ENCODE results near the gene F12.
"Not testable (repeated sequence)": the region's sequence is repeated elsewhere in the genome, so short reads cannot be mapped to it uniquely, and the experiment has no call there.

The F12 gene

DNA sequence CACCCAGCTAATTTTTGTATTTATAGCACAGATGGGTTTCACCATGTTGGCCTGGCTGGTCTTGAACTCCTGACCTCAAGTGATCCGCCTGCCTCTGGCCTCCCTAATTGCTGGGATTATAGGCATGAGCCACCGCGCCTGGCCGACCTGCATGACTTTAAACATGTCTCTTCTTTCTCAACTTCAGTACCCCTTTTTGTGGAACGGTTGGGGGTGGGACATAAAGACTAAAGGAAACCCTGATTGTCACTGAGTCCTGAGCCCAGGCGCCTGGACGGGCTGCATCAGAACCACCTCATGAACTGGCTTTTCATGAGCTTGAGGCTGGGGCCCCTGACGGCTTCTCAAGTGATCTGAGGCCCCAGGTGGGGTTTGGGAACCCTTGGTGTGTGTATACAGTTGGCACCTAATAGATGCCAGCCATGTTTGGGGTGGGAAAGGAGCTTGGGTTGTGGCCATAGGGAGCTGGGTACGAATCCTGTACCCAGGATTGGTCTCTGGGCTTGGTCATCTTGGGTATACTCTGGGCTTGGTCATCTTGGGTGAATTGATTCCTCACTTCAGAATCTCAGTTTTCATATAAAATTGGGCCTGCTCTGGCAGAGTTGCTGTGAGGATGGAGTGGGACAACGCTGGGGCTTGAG is 19.3 kb upstream of the F12 start:
- Histone ChIP-seq H3K36me3 (ENCODE audit: control insufficient read depth, low read depth, low read length) (peaks cover 13% of the 10 kb centered on the region), H3K27me3 (ENCODE audit: control insufficient read depth, insufficient read depth, low read length) (no peaks in the 10 kb centered on the region), H3K9ac (ENCODE audit: low read length) (no peak overlapping the region), H3K9me3 (ENCODE audit: control insufficient read depth, low read depth, low read length) (no peaks in the 10 kb centered on the region), H3K4me1 (ENCODE audit: control insufficient read depth, low read depth, low read length) (peaks cover 12% of the 10 kb centered on the region), H3K4me3 (ENCODE audit: low read length) (no peak overlapping the region), H3K27ac (ENCODE audit: low read length) (no peak overlapping the region)

DNA sequence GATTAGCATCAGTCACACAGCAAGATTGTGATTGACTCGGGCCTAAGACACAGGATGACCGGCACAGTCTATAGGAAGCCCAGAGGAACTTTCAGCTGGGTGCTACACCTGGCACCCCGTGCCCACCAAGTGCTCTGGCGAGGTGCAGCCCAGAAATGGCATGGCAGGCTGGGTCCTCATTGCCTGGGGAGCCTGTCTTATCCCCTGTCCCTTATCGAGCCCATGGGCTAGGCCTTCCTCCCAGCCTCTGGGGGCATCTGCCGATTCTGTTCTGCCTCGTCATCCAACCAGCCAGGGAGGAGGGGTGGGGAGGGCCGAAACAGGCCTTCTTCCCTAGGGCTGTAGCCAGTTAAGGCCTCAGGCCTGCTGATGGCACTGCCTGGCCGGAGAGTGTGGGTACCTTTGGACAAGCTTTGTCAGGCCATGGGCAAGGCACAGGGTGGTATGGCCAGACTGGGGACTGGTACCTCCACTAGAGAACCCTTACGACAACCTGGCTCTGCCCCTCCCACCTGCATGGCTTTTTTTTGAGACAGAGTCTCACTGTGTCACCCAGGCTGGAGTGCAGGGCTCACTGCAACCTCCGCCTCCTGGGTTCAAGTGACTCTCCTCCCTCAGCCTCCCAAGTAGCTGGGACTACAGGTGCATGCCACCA is 18.7 kb upstream of the F12 start:
- H3K9me3 ChIP-seq (ENCODE audit: control insufficient read depth, low read depth, low read length) = no peaks in the 10 kb centered on the region
- peak overlapping the region; percentile 73 for H3K4me3 ChIP-seq (ENCODE audit: low read length)
- H3K9ac ChIP-seq (ENCODE audit: low read length) = no peak overlapping the region
- H3K27ac ChIP-seq (ENCODE audit: low read length) = no peak overlapping the region
- no peaks in the 10 kb centered on the region for H3K27me3 ChIP-seq (ENCODE audit: control insufficient read depth, insufficient read depth, low read length)
- H3K4me1 ChIP-seq (ENCODE audit: control insufficient read depth, low read depth, low read length) = peaks cover 12% of the 10 kb centered on the region
- peaks cover 8% of the 10 kb centered on the region for H3K36me3 ChIP-seq (ENCODE audit: control insufficient read depth, low read depth, low read length)

DNA sequence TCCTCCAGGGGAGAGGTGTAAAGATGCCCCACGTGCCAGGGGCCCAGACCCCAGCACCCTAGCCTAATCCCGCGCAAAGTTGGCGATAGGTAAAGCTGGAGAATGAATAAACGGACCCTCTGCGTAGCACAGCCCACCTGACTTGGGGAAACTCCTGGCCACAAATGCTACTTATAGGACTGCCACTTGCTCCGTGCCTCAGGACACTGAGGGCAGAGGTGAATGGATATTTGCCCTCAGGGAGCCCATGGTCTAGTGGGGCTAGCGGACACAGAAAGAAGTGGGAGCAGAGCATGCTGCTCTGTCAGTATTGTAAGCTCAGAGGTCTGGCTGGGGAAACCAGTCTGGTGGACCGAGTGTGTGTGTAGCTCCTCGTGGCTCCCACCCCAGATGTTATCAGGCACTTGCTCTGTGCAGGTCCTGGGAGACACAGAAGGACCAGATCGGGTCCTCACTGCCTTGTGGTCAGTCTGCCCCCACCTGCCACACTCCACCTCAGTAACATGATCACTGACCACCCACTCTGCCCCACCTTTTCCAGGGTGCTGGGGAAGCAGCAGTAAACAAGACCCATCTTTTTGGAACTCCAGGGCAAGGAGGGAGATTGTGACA is 18.0 kb upstream of the F12 start:
- Histone ChIP-seq H3K4me1 (ENCODE audit: control insufficient read depth, low read depth, low read length) (peaks cover 12% of the 10 kb centered on the region), H3K27me3 (ENCODE audit: control insufficient read depth, insufficient read depth, low read length) (no peaks in the 10 kb centered on the region), H3K9me3 (ENCODE audit: control insufficient read depth, low read depth, low read length) (no peaks in the 10 kb centered on the region), H3K9ac (ENCODE audit: low read length) (peak overlapping the region; percentile 86), H3K27ac (ENCODE audit: low read length) (peak overlapping the region; percentile 8), H3K36me3 (ENCODE audit: control insufficient read depth, low read depth, low read length) (peaks cover under 1% of the 10 kb centered on the region), H3K4me3 (ENCODE audit: low read length) (peak overlapping the region; percentile 73)

DNA sequence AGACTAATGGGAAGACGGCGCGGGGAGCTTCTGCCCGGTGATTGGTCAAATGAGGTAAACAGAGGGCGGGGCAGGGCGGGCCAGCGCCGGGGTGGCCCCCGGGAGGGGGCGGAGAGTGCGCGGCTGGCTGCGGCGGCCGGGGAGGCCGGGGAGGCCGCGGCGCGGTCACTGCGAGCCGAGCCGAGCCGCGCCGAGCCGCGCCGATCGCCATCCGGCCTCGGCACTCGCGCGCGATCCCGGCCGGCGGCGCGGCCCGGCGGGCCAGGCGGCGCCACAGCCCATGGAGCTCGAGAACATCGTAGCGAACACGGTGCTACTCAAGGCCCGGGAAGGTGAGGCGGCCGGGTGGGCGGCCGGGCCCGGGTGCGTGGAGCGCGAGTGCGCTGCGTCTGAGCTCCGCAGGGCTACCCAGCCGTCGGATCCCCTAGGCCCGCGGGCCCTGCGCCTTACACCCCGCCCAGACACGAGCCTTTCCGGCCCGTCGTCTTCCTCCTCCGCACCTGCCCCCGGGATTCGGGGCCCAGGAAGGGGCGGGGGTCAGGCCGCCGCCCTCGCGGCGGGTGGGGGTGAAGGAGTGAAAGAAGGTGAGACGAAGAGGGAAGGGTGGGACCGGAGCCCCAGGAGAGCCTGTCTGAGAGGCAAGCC is 17.3 kb upstream of the F12 start, which contains the start of gene GRK6:
Gene GRK6, plus strand, starts transcription at position 111 of the 645 bp plus-strand sequence. Its CDS starts 170 bp downstream, at position 281.
- Histone ChIP-seq H3K36me3 (ENCODE audit: control insufficient read depth, low read depth, low read length) (no peaks in the 10 kb centered on the region), H3K9ac (ENCODE audit: low read length) (peak within 1 kb of the TSS; percentile 86), H3K27ac (ENCODE audit: low read length) (peak within 1 kb of the TSS; percentile 75), H3K27me3 (ENCODE audit: control insufficient read depth, insufficient read depth, low read length) (no peaks in the 10 kb centered on the region), H3K9me3 (ENCODE audit: control insufficient read depth, low read depth, low read length) (no peaks in the 10 kb centered on the region), H3K4me1 (ENCODE audit: control insufficient read depth, low read depth, low read length) (peaks cover 12% of the 10 kb centered on the region), H3K4me3 (ENCODE audit: low read length) (peak within 1 kb of the TSS; percentile 73)

- Histone ChIP-seq H3K4me3 (ENCODE audit: low read length) (peak overlapping the region; percentile 67), H3K27ac (ENCODE audit: low read length) (peak overlapping the region; percentile 75), H3K4me1 (ENCODE audit: control insufficient read depth, low read depth, low read length) (peaks cover 12% of the 10 kb centered on the region)
Observed at GRCh38 chr5:177425801-177426565, 16.6 kb upstream of the F12 start.

DNA sequence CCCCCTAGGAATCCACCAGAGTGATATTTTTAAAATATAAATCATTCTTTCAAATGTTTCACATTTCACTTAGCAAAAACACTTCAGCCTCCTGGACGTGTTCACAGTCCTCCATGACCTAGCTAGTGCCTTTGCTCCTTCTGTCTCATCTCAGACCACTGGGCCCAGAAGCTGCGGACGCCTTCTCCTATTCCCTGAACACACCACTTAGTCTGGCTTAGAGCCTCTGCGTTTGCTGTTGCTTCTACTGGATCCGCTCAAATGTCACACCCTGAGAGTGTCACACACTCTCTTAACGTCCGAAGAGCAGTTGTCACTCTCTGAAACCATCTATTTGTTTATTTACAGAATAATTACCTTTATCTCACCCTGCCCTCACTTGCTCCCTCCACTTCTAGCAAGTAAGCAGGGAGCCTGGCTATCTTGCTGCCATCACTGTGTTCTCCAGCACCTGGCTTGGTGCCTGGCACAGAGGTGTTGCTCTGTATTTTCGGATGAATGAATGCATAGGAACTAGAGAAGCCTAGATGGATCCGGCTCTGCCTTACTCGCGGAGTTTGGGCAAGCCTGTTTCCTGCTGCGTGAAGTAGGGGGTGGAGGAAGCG is 15.9 kb upstream of the F12 start:
- Histone ChIP-seq H3K36me3 (ENCODE audit: control insufficient read depth, low read depth, low read length) (no peaks in the 10 kb centered on the region), H3K4me1 (ENCODE audit: control insufficient read depth, low read depth, low read length) (peaks cover 12% of the 10 kb centered on the region), H3K9me3 (ENCODE audit: control insufficient read depth, low read depth, low read length) (no peaks in the 10 kb centered on the region), H3K27ac (ENCODE audit: low read length) (peak overlapping the region; percentile 75), H3K4me3 (ENCODE audit: low read length) (peak overlapping the region; percentile 67), H3K9ac (ENCODE audit: low read length) (peak overlapping the region; percentile 71), H3K27me3 (ENCODE audit: control insufficient read depth, insufficient read depth, low read length) (no peaks in the 10 kb centered on the region)

More at GRCh38 chr5:177425801-177426565, 16.6 kb upstream of the F12 start:
- no peaks in the 10 kb centered on the region for H3K36me3 ChIP-seq (ENCODE audit: control insufficient read depth, low read depth, low read length)
- peak overlapping the region; percentile 71 for H3K9ac ChIP-seq (ENCODE audit: low read length)
- H3K9me3 ChIP-seq (ENCODE audit: control insufficient read depth, low read depth, low read length) = no peaks in the 10 kb centered on the region
- H3K27me3 ChIP-seq (ENCODE audit: control insufficient read depth, insufficient read depth, low read length) = no peaks in the 10 kb centered on the region

- no peaks in the 10 kb centered on the region for H3K9me3 ChIP-seq (ENCODE audit: control insufficient read depth, low read depth, low read length)
- H3K9ac ChIP-seq (ENCODE audit: low read length) = no peak overlapping the region
- H3K4me3 ChIP-seq (ENCODE audit: low read length) = no peak overlapping the region
- peaks cover 12% of the 10 kb centered on the region for H3K4me1 ChIP-seq (ENCODE audit: control insufficient read depth, low read depth, low read length)
- no peaks in the 10 kb centered on the region for H3K36me3 ChIP-seq (ENCODE audit: control insufficient read depth, low read depth, low read length)
- H3K27me3 ChIP-seq (ENCODE audit: control insufficient read depth, insufficient read depth, low read length) = no peaks in the 10 kb centered on the region
- no peak overlapping the region for H3K27ac ChIP-seq (ENCODE audit: low read length)
Observed at GRCh38 chr5:177423671-177424070, 14.3 kb upstream of the F12 start.

GRCh38 chr5:177421062-177421798 is 11.9 kb upstream of the F12 start:
- H3K9me3 ChIP-seq (ENCODE audit: control insufficient read depth, low read depth, low read length) = no peaks in the 10 kb centered on the region
- H3K9ac ChIP-seq (ENCODE audit: low read length) = no peak overlapping the region
- no peak overlapping the region for H3K27ac ChIP-seq (ENCODE audit: low read length)
- H3K36me3 ChIP-seq (ENCODE audit: control insufficient read depth, low read depth, low read length) = no peaks in the 10 kb centered on the region
- no peaks in the 10 kb centered on the region for H3K27me3 ChIP-seq (ENCODE audit: control insufficient read depth, insufficient read depth, low read length)
- H3K4me3 ChIP-seq (ENCODE audit: low read length) = no peak overlapping the region
- H3K4me1 ChIP-seq (ENCODE audit: control insufficient read depth, low read depth, low read length) = peaks cover 3% of the 10 kb centered on the region

- not testable (repeated sequence) for H3K4me1 ChIP-seq (ENCODE audit: control insufficient read depth, low read depth, low read length); H3K9ac ChIP-seq (ENCODE audit: low read length); H3K27me3 ChIP-seq (ENCODE audit: control insufficient read depth, insufficient read depth, low read length); H3K4me3 ChIP-seq (ENCODE audit: low read length); H3K27ac ChIP-seq (ENCODE audit: low read length); H3K9me3 ChIP-seq (ENCODE audit: control insufficient read depth, low read depth, low read length); H3K36me3 ChIP-seq (ENCODE audit: control insufficient read depth, low read depth, low read length)
Observed at GRCh38 chr5:177420472-177420871, 11.1 kb upstream of the F12 start.

DNA sequence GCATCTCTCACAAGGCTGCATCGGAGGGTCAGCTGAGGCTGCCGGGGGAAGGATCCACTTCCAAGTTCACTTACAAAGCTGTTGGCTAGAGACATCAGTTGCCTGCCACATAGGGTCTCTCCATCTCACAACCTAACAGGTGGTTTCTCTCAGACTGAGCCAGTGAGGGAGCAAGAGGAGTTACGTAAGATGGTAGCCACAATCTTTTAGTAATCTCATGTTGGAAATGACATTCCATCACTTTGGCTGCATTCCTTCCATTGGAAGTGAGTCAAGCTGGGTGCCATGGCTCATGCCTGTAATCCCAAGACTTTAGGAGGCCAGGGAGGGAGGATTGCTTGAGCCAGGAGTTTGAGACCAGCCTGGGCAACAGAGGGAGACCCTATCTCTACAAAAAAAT is 9.7 kb upstream of the F12 start:
- no peak overlapping the region for H3K4me3 ChIP-seq (ENCODE audit: low read length)
- H3K27ac ChIP-seq (ENCODE audit: low read length) = no peak overlapping the region
- peaks cover 3% of the 10 kb centered on the region for H3K27me3 ChIP-seq (ENCODE audit: control insufficient read depth, insufficient read depth, low read length)
- no peaks in the 10 kb centered on the region for H3K36me3 ChIP-seq (ENCODE audit: control insufficient read depth, low read depth, low read length)
- no peak overlapping the region for H3K9ac ChIP-seq (ENCODE audit: low read length)
- no peaks in the 10 kb centered on the region for H3K9me3 ChIP-seq (ENCODE audit: control insufficient read depth, low read depth, low read length)
- no peaks in the 10 kb centered on the region for H3K4me1 ChIP-seq (ENCODE audit: control insufficient read depth, low read depth, low read length)

All from iPS-18a (cell line).